Measurements from ENCODE around the gene NECAP2.

Gene NECAP2

GRCh38 chr1:16422041-16422440 is 18.5 kb upstream of the NECAP2 start:
- ChIA-PET CTCF (interaction anchor here (0.9 to 3.7 kb wide), 2 partner anchors 11 to 18 kb away, joined by 3 to 18 read pairs; partner anchors contain the start of gene NECAP2), POLR2A (no interaction called here)
- TF ChIP-seq, protein P1, sequence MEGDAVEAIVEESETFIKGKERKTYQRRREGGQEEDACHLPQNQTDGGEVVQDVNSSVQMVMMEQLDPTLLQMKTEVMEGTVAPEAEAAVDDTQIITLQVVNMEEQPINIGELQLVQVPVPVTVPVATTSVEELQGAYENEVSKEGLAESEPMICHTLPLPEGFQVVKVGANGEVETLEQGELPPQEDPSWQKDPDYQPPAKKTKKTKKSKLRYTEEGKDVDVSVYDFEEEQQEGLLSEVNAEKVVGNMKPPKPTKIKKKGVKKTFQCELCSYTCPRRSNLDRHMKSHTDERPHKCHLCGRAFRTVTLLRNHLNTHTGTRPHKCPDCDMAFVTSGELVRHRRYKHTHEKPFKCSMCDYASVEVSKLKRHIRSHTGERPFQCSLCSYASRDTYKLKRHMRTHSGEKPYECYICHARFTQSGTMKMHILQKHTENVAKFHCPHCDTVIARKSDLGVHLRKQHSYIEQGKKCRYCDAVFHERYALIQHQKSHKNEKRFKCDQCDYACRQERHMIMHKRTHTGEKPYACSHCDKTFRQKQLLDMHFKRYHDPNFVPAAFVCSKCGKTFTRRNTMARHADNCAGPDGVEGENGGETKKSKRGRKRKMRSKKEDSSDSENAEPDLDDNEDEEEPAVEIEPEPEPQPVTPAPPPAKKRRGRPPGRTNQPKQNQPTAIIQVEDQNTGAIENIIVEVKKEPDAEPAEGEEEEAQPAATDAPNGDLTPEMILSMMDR (IDR thresholded peaks at IDR 0.05; ENCODE audit: control extremely low read depth, extremely low read depth, low read depth, missing control alignments) = no peak
- no peak for DNase-seq (ENCODE audit: extremely low spot score)

GRCh38 chr1:16425125-16426025 is 15.1 kb upstream of the NECAP2 start:
- TF ChIP-seq, protein P1 (IDR thresholded peaks at IDR 0.05; ENCODE audit: control extremely low read depth, extremely low read depth, low read depth, missing control alignments) = no peak
- ChIA-PET POLR2A (interaction anchor here (0.6 kb wide), 2 partner anchors 14 to 60 kb away, joined by 3 to 5 read pairs; no protein-coding TSS in a partner anchor), CTCF (interaction anchor here (1.4 to 5.4 kb wide), 2 partner anchors 12 to 15 kb away, joined by 4 to 33 read pairs; partner anchors contain the start of genes NECAP2 and SPATA21)
- DNase-seq (ENCODE audit: extremely low spot score) = no peak

- no peak for DNase-seq (ENCODE audit: extremely low spot score)
- CTCF ChIA-PET = interaction anchor here (0.8 to 1.7 kb wide), 2 partner anchors 9 to 11 kb away, joined by 3 to 9 read pairs; partner anchors contain the start of gene NECAP2
- POLR2A ChIA-PET = no interaction called here
- TF ChIP-seq, protein P1 (IDR thresholded peaks at IDR 0.05; ENCODE audit: control extremely low read depth, extremely low read depth, low read depth, missing control alignments) = no peak
These were observed 9.9 kb upstream of the NECAP2 start for GRCh38 chr1:16430606-16431005.

GRCh38 chr1:16433030-16433429 is 7.5 kb upstream of the NECAP2 start:
- ChIA-PET POLR2A (no interaction called here), CTCF (interaction anchor here (1.0 to 1.1 kb wide), 2 partner anchors 11 to 54 kb away, joined by 3 read pairs; no protein-coding TSS in a partner anchor)
- TF ChIP-seq, protein P1 (IDR thresholded peaks at IDR 0.05; ENCODE audit: control extremely low read depth, extremely low read depth, low read depth, missing control alignments) = no peak
- no peak for DNase-seq (ENCODE audit: extremely low spot score)

DNA sequence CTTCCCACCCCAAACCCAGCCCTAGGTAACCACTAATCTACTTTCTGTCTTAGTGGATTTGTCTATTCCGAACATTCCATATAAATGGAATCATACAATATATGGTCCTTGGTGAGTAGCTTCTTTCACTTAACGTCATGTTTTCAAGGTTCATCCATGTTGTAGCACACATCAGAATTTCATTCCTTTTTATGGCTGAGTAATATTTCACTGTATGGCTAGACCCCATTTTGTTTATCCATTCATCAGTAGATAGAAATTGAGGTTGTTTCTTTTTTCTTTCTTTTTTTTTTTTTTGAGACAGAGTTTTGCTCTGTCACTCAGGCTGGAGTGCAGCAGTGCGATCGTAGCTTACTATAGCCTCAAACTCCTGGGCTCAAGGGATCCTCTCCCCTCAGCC is 6.5 kb upstream of the NECAP2 start:
- TF ChIP-seq, protein P1 (IDR thresholded peaks at IDR 0.05; ENCODE audit: control extremely low read depth, extremely low read depth, low read depth, missing control alignments) = no peak
- no peak for DNase-seq (ENCODE audit: extremely low spot score)
- CTCF ChIA-PET = interaction anchor here (1.1 kb wide), 1 partner anchor 10 kb away, joined by 3 read pairs; no protein-coding TSS in a partner anchor
- POLR2A ChIA-PET = no interaction called here

DNA sequence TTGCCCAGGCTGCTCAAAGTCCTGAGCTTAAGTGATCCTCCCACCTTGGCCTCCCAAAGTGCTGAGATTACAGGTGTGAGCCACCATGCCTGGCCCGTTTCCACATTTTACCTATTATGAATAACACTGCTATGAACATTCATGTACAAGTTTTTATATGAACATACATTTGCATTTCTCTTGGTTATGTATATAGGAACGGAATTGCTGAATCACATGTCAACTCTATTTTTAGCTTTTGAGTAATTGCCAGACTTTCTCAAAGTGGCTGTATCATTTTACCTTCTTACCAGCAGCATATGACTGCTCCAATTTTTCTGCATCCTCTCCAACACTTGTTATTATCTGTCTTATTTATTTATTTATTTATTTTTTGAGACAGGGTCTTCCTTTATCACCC is 6.0 kb upstream of the NECAP2 start:
- POLR2A ChIA-PET = no interaction called here
- CTCF ChIA-PET = no interaction called here
- DNase-seq (ENCODE audit: extremely low spot score) = no peak
- TF ChIP-seq, protein P1 (IDR thresholded peaks at IDR 0.05; ENCODE audit: control extremely low read depth, extremely low read depth, low read depth, missing control alignments) = no peak
